Type B pancreatic cell (in vitro differentiated cells): ENCODE results near the gene SRC. TPM values are rescaled to one million over a fixed set of nuclear protein-coding genes. Genes with fewer than 3 reads are reported as not detected.

ENCODE experiments used
- DNase-seq: peaks from one replicate; pipeline ENCODE4 v3.0.0; 2021; ENCODE audit warnings: mixed read lengths; ENCODE audit not compliant: unreplicated experiment; ENCODE audit errors: extremely low spot score
- H3K27ac Mint-ChIP-seq: 2 replicates; pipeline ENCODE4 v1.8.0; 2021; ENCODE audit warnings: mild to moderate bottlenecking, mixed read lengths
- H3K27me3 Mint-ChIP-seq: 2 replicates; pipeline ENCODE4 v1.8.0; 2021; ENCODE audit warnings: mixed read lengths
- H3K36me3 Mint-ChIP-seq: 2 replicates; pipeline ENCODE4 v1.8.0; 2021; ENCODE audit warnings: mixed read lengths
- H3K4me1 Mint-ChIP-seq: one replicate; pipeline ENCODE4 v1.8.0; 2021; ENCODE audit warnings: mixed read lengths; ENCODE audit not compliant: unreplicated experiment
- H3K4me3 Mint-ChIP-seq: 2 replicates; pipeline ENCODE4 v1.8.0; 2021; ENCODE audit warnings: mild to moderate bottlenecking, mixed read lengths
- H3K9me3 Mint-ChIP-seq: 2 replicates; pipeline ENCODE4 v1.8.0; 2021; ENCODE audit warnings: mixed read lengths
- CTCF ChIP-seq: fragments of 200-600 bp; sonication (generic); conservative IDR thresholded peaks from 2 replicates; pipeline ENCODE4 v1.5.0; 2021; ENCODE audit warnings: antibody characterized with exemption, mild to moderate bottlenecking
- total RNA-seq: library from RNA; stranded (reverse); gene quantifications from 2 replicates; pipeline ENCODE4 v1.2.1, GENCODE V29; 2021; ENCODE audit warnings: low replicate concordance

SRC gene
- total RNA-seq, 1 donor from 2014 or later: 56.0 TPM

- Mint-ChIP-seq H3K4me3 (no peak overlapping the region), H3K27ac (no peak overlapping the region), H3K9me3 (no peaks in the 10 kb centered on the region), H3K27me3 (no peaks in the 10 kb centered on the region), H3K36me3 (no peaks in the 10 kb centered on the region), H3K4me1 (peaks cover 23% of the 10 kb centered on the region)
- no peak for DNase-seq
- TF ChIP-seq CTCF: no peak
Observed at GRCh38 chr20:37397954-37398749, 52.2 kb downstream of the SRC start.

- no peak for TF ChIP-seq CTCF
- Mint-ChIP-seq H3K4me1 (peaks cover 19% of the 10 kb centered on the region), H3K4me3 (no peak overlapping the region), H3K27me3 (no peaks in the 10 kb centered on the region), H3K27ac (no peak overlapping the region), H3K9me3 (no peaks in the 10 kb centered on the region), H3K36me3 (no peaks in the 10 kb centered on the region)
- no peak for DNase-seq
Observed at GRCh38 chr20:37398750-37399621, 53.0 kb downstream of the SRC start.

- H3K4me3 Mint-ChIP-seq: no peak overlapping the region
Observed at GRCh38 chr20:37401282-37401929, 55.5 kb downstream of the SRC start.

GRCh38 chr20:37401930-37402675 lies 56.2 kb downstream of the SRC start:
- H3K9me3 Mint-ChIP-seq: no peaks in the 10 kb centered on the region
- no peak for DNase-seq
- no peaks in the 10 kb centered on the region for H3K36me3 Mint-ChIP-seq
- H3K27me3 Mint-ChIP-seq: no peaks in the 10 kb centered on the region
- no peak overlapping the region for H3K4me3 Mint-ChIP-seq
- peaks cover 14% of the 10 kb centered on the region for H3K4me1 Mint-ChIP-seq
- H3K27ac Mint-ChIP-seq: no peak overlapping the region
- no peak for TF ChIP-seq CTCF

More at GRCh38 chr20:37401282-37401929, 55.5 kb downstream of the SRC start:
- no peak for DNase-seq
- H3K36me3 Mint-ChIP-seq: no peaks in the 10 kb centered on the region
- H3K27ac Mint-ChIP-seq: no peak overlapping the region
- peaks cover 20% of the 10 kb centered on the region for H3K4me1 Mint-ChIP-seq
- no peaks in the 10 kb centered on the region for H3K9me3 Mint-ChIP-seq
- no peak for TF ChIP-seq CTCF
- no peaks in the 10 kb centered on the region for H3K27me3 Mint-ChIP-seq
